Immature natural killer cell (primary cell): Measurements from ENCODE around the gene SUSD1. TPM values are rescaled to one million over a fixed set of nuclear protein-coding genes. Genes with fewer than 3 reads are reported as not detected.
A peak's percentile ranks its signal among the peaks of the same experiment; 100 is the strongest.

Source experiments
- DNase-seq, 3 donors: peaks; one replicate each; pipeline ENCODE4 v3.0.0; 2022; ENCODE audit warnings: mixed read lengths in 1 of 3
- H3K27ac Mint-ChIP-seq, 6 donors: one replicate each; pipeline ENCODE4 v1.8.0; 2020; ENCODE audit warnings: mixed read lengths in 6 of 6, mild to moderate bottlenecking in 5 of 6, inconsistent platforms in 4 of 6, moderate library complexity in 3 of 6
- H3K27me3 Mint-ChIP-seq, 3 donors: one replicate each; pipeline ENCODE4 v1.8.0; 2020 to 2021; ENCODE audit warnings: low read depth in 3 of 3, mild to moderate bottlenecking in 3 of 3, mixed read lengths in 3 of 3, moderate library complexity in 3 of 3, inconsistent platforms in 1 of 3
- H3K36me3 Mint-ChIP-seq, 3 donors: one replicate each; pipeline ENCODE4 v1.8.0; 2020; ENCODE audit warnings: mixed read lengths in 3 of 3, inconsistent platforms in 2 of 3, mild to moderate bottlenecking in 2 of 3
- H3K4me1 Mint-ChIP-seq, 2 donors: one replicate each; pipeline ENCODE4 v1.8.0; 2020; ENCODE audit warnings: inconsistent platforms in 2 of 2, mild to moderate bottlenecking in 2 of 2, mixed read lengths in 2 of 2, moderate library complexity in 1 of 2
- H3K4me3 Mint-ChIP-seq, 5 donors: one replicate each; pipeline ENCODE4 v1.8.0; 2020; ENCODE audit warnings: mild to moderate bottlenecking in 5 of 5, mixed read lengths in 5 of 5, inconsistent platforms in 3 of 5, moderate library complexity in 3 of 5
- H3K9me3 Mint-ChIP-seq, 6 donors: one replicate each; pipeline ENCODE4 v1.8.0; 2020; ENCODE audit warnings: mild to moderate bottlenecking in 6 of 6, mixed read lengths in 6 of 6, inconsistent platforms in 4 of 6, moderate library complexity in 3 of 6
- polyA plus RNA-seq, 3 donors: library from polyadenylated mRNA; unstranded; fragments of 300-500 nt; fragmentation: Illumina TruSeq; gene quantifications; one replicate each; pipeline ENCODE4 v1.2.3, GENCODE V29; 2021

Gene SUSD1
- polyA plus RNA-seq, 3 donors from 2014 or later = 32.3 to 66.8 (median 42.4) TPM

DNA sequence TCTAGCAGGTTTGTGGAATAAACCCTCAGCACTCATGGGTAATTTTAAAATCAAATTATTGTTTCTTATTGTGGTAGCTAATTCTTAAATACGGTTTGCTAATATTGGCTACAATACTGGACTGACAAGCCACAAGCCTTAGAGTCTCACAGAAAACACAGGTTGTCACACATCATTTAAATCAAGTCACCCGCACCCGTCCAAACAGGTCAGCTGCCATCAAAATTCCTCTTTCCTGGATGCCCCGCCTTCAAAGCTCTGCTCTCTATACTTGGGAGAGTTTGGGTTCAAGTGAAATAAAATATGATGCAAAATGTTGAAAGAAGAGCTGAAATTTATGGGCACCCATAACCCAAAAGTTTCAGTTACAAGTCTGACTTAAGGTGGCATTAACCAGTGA, 12.3 kb upstream of the SUSD1 start:
- peaks cover 4 to 9% of the 10 kb centered on the region in 2 donors for H3K4me1 Mint-ChIP-seq
- H3K36me3 Mint-ChIP-seq = peaks cover 0 to 17% (median 12%) of the 10 kb centered on the region in 3 donors
- H3K27ac Mint-ChIP-seq = no peak overlapping the region
- H3K4me3 Mint-ChIP-seq = no peak overlapping the region
- no peak for DNase-seq
- no peaks in the 10 kb centered on the region for H3K9me3 Mint-ChIP-seq
- peaks cover 0 to 3% (median 0%) of the 10 kb centered on the region in 3 donors for H3K27me3 Mint-ChIP-seq

DNA sequence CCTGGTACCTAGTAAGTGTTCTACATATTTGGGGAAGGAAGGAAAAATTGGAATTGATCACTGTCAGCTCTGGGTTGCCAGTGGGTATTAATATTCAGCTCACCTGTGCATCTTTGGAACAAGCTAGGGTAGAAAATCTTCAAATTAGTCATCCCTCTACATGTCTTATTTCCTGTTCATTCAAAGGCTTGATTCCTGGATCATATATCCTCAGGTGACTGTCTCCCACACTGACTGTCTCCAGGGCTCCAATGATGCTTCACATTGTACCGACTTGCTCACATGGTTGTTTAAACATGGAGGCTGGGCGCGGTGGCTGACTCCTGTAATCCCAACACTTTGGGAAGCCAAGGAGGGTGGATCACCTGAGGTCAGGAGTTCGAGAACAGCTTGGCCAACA, 11.6 kb upstream of the SUSD1 start:
- H3K4me3 Mint-ChIP-seq = no peak overlapping the region
- no peak for DNase-seq
- peaks cover 0 to 3% (median 1%) of the 10 kb centered on the region in 3 donors for H3K27me3 Mint-ChIP-seq
- H3K4me1 Mint-ChIP-seq = peaks cover 7 to 16% of the 10 kb centered on the region in 2 donors
- no peaks in the 10 kb centered on the region for H3K9me3 Mint-ChIP-seq
- H3K36me3 Mint-ChIP-seq = peaks cover 0 to 17% (median 12%) of the 10 kb centered on the region in 3 donors
- H3K27ac Mint-ChIP-seq = no peak overlapping the region

DNA sequence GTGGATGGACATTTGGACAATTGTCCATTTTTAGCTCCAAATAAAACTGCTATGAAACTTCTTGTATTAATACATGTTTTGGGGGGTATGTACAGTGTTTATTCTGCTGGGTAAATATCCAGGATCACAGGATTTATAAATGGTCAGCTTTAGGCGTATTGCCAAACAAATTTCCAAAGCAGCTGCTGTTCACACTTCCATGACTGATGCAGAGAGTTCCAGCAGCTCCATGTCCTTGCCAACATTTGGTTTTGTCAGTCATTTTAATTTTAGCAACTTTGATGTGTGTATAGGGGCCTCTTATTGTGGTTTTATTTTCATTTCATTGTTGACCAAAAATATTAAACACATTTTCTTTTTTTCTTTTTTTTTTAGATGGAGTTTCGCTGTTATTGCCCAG, 9.8 kb upstream of the SUSD1 start:
- peaks cover 0 to 9% (median 3%) of the 10 kb centered on the region in 3 donors for H3K36me3 Mint-ChIP-seq
- H3K4me3 Mint-ChIP-seq = no peak overlapping the region
- peaks cover 23 to 33% of the 10 kb centered on the region in 2 donors for H3K4me1 Mint-ChIP-seq
- H3K27me3 Mint-ChIP-seq = peaks cover 4 to 10% (median 7%) of the 10 kb centered on the region in 3 donors
- no peak overlapping the region for H3K27ac Mint-ChIP-seq
- DNase-seq = no peak
- H3K9me3 Mint-ChIP-seq = no peaks in the 10 kb centered on the region

DNA sequence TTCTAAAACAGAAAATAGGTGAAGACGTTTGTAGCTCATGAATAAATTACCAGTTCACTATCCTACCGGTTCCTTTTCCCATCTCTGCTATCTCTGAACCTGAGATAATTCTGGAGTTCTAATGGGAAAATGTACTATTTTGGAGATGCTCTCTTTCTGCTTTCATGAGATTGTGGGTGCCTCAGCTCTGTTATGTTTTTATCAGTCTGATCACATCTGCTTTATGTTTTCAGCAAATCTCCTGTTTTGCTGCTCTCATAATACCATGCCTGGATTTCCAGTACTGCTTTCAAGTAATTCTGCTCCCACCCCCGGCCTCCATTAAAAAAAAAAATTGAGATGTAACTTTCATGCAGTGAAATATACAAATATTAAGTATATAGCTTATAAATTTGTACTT, 9.1 kb upstream of the SUSD1 start:
- Mint-ChIP-seq H3K27ac (no peak overlapping the region), H3K4me1 (peaks cover 28 to 40% of the 10 kb centered on the region in 2 donors), H3K27me3 (peaks cover 4 to 10% (median 7%) of the 10 kb centered on the region in 3 donors), H3K4me3 (no peak overlapping the region), H3K36me3 (peaks cover 0 to 9% (median 3%) of the 10 kb centered on the region in 3 donors), H3K9me3 (no peaks in the 10 kb centered on the region)
- DNase-seq = no peak

DNA sequence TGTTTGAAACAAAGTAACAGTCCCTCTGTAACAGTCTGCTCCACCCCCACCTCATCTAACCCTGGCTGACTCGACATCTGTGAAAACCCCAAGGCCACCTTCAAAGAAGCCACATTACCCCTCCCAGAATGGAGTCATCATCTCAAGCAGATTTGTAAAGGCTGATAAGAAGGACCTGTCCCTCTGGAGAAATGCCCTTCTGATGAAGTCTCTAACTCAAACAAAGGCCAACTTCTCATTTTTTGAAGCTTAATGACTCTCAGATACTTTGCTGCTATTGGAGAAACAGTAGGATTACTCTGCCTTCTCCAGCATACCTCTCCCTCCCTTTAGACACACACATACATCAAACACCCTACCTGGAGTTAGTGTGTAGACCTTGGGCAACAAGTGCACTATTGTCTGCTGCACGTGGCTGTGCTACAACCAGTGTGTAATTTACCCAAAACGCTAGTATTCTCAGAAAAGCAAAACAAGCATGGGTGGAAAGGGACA, 5.3 kb upstream of the SUSD1 start:
- Mint-ChIP-seq H3K4me3 (peak overlapping the region; percentile 72 to 84 (median 76)), H3K4me1 (peaks cover 61 to 75% of the 10 kb centered on the region in 2 donors), H3K27ac (peak overlapping the region; percentile 71 to 95 (median 92)), H3K9me3 (no peaks in the 10 kb centered on the region), H3K36me3 (peaks cover 0 to 5% (median 0%) of the 10 kb centered on the region in 3 donors), H3K27me3 (peaks cover 2 to 11% (median 7%) of the 10 kb centered on the region in 3 donors)
- DNase-seq = peak; percentile 66 to 70 (median 69)

DNA sequence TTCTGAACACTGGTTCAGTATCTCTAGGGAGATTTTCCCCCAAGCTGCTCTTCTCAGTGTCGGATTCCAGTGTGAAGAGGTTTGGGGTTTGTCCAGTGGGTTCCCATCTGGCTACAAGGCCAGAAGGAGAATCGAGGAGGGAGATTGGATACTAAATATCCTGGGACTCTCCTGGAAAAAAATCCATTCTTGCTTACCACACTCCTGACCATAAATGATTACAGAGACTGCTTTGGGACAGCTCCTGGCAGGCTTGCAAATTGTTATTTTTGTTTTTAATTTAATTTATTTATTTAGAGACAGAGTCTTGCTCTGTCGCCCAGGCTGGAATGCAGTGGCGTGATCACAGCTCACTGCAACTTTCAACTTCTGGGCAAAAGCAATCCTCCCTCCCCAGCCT, 4.7 kb upstream of the SUSD1 start:
- Mint-ChIP-seq H3K27ac (peak overlapping the region in 5 of 6 donors; percentile 46 to 80 (median 65)), H3K4me3 (peak overlapping the region in 4 of 5 donors; percentile 17 to 84 (median 64)), H3K9me3 (no peaks in the 10 kb centered on the region), H3K4me1 (peaks cover 64 to 79% of the 10 kb centered on the region in 2 donors), H3K36me3 (peaks cover 0 to 5% (median 0%) of the 10 kb centered on the region in 3 donors), H3K27me3 (peaks cover 2 to 13% (median 7%) of the 10 kb centered on the region in 3 donors)
- no peak for DNase-seq

DNA sequence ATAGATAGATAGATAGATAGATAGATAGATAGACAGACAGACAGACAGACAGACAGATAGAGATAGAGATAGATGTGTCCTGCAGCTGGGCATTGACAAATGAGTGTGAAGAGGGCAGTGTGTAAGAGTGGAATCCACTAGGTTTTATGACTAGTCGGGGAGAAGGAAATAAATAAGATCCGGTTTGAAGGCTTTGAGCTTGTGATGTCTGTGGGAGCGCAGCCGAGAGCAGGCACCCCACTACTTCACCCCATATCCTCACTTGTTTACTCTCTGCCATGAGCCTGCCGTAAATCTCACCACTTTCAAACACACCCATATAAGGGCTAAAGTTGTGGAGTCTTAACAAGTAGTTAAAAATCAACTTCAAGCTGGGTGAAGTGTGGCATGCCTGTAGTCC, 1.4 kb upstream of the SUSD1 start:
- peak overlapping the region; percentile 60 to 90 (median 84) for H3K4me3 Mint-ChIP-seq
- H3K27me3 Mint-ChIP-seq = peaks cover 4 to 20% (median 16%) of the 10 kb centered on the region in 3 donors
- peak; percentile 30 to 62 (median 40) for DNase-seq
- peaks cover 6 to 17% (median 15%) of the 10 kb centered on the region in 3 donors for H3K36me3 Mint-ChIP-seq
- H3K9me3 Mint-ChIP-seq = no peaks in the 10 kb centered on the region
- peaks cover 86 to 95% of the 10 kb centered on the region in 2 donors for H3K4me1 Mint-ChIP-seq
- peak overlapping the region; percentile 83 to 92 (median 90) for H3K27ac Mint-ChIP-seq

- H3K4me3 Mint-ChIP-seq = peak overlapping the region; percentile 83 to 90 (median 86)
- peaks cover 6 to 22% (median 19%) of the 10 kb centered on the region in 3 donors for H3K36me3 Mint-ChIP-seq
- peak overlapping the region; percentile 83 to 92 (median 90) for H3K27ac Mint-ChIP-seq
- peaks cover 4 to 17% (median 12%) of the 10 kb centered on the region in 3 donors for H3K27me3 Mint-ChIP-seq
- H3K9me3 Mint-ChIP-seq = no peaks in the 10 kb centered on the region
- no peak for DNase-seq
- peaks cover 86 to 95% of the 10 kb centered on the region in 2 donors for H3K4me1 Mint-ChIP-seq
Observed at GRCh38 chr9:112175796-112176315, 759 bp upstream of the SUSD1 start.

DNA sequence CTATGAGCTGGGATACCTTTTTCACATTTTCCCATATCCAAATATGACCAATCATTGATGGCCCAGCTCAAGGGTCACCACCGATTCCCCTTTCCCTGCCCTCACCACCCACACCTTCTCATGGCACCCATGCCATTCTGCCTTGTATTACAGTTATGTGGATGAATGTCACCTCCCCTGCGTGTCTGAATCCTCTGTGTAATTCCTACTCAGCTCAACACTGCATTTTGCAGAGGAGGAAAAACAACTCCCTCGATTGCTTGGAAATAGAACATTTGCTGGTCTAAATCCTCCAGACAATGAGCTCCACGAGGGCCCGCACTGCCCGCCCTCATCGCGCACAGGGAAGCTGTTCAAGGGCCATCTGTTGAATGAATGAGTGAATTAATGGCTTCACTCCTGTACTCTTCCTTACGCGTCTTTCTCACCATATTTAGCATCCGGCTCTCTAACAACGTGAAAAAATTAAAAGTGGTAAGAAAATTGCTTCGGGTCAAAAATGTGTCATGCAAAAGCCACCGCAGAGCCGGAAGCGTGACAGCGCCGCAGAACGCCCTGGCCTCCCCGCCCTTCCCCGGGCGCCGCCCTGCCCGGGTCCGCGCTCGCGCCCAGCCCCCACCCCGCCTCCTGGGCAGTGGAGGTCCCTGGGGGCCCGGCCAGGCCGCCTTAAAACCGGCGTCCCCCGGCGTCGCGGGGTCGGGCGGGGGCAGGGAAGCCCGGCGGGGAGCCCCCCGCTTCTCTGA, 704 bp downstream of the SUSD1 start:
- peak; percentile 89 to 90 (median 90) for DNase-seq
- peaks cover 6 to 25% (median 22%) of the 10 kb centered on the region in 3 donors for H3K36me3 Mint-ChIP-seq
- H3K9me3 Mint-ChIP-seq = no peaks in the 10 kb centered on the region
- peaks cover 2 to 15% (median 9%) of the 10 kb centered on the region in 3 donors for H3K27me3 Mint-ChIP-seq
- peaks cover 88 to 95% of the 10 kb centered on the region in 2 donors for H3K4me1 Mint-ChIP-seq
- H3K4me3 Mint-ChIP-seq = peak overlapping the region; percentile 89 to 99 (median 94)
- peak overlapping the region; percentile 94 to 98 (median 97) for H3K27ac Mint-ChIP-seq

- peaks cover 2 to 15% (median 9%) of the 10 kb centered on the region in 3 donors for H3K27me3 Mint-ChIP-seq
- H3K9me3 Mint-ChIP-seq = no peaks in the 10 kb centered on the region
- peak overlapping the region; percentile 94 to 98 (median 97) for H3K27ac Mint-ChIP-seq
- H3K36me3 Mint-ChIP-seq = peaks cover 6 to 25% (median 22%) of the 10 kb centered on the region in 3 donors
- H3K4me1 Mint-ChIP-seq = peaks cover 93 to 98% of the 10 kb centered on the region in 2 donors
- no peak for DNase-seq
- peak overlapping the region; percentile 89 to 99 (median 94) for H3K4me3 Mint-ChIP-seq
Observed at GRCh38 chr9:112173489-112174221, 1.4 kb downstream of the SUSD1 start.

DNA sequence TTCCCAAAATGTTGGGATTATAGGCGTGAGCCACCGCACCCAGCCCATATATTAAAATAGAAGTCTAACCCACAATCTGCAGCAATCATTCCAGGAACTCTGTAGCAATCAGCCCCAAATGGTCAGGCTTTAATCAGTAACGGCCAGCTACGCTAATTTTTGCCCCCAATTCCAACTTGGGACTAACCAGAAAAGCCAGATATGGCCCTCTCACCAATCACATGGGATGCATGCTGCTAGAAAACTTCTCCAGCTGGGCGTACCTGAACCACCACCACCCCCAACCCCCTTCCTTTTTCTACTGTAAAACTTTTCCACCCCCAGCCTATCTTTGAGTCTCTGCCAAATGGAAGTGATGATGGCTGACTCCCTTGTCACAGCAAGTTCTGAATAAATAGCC, 4.1 kb downstream of the SUSD1 start:
- Mint-ChIP-seq H3K27ac (peak overlapping the region in 2 of 6 donors; percentile 46 to 97), H3K4me3 (peak overlapping the region in 3 of 5 donors; percentile 21 to 51 (median 30)), H3K4me1 (peaks cover 94 to 98% of the 10 kb centered on the region in 2 donors), H3K36me3 (peaks cover 6 to 25% (median 22%) of the 10 kb centered on the region in 3 donors), H3K9me3 (no peaks in the 10 kb centered on the region), H3K27me3 (peaks cover 2 to 15% (median 9%) of the 10 kb centered on the region in 3 donors)
- DNase-seq = no peak

DNA sequence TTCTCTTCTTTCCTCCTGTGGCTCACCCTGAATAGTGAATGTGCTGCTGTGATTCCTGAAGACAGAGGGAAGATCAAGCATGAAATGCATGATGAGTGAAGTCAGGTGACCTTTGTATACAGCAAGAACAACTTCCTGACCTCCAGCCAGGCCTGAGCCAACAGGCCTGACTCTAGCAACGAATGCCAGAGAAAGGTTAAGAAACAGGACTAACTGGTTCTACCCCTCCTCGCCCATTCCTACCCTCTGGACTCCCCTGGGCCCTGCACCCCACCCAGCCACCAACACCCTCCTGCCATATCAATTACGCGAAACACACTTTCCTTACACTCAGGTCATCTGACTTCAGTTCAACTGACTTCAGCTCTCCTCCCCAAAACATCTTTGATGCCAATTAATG, 4.9 kb downstream of the SUSD1 start:
- Mint-ChIP-seq H3K4me1 (peaks cover 93 to 97% of the 10 kb centered on the region in 2 donors), H3K27ac (peak overlapping the region; percentile 24 to 88 (median 44)), H3K27me3 (peaks cover 2 to 12% (median 9%) of the 10 kb centered on the region in 3 donors), H3K9me3 (no peaks in the 10 kb centered on the region), H3K4me3 (peak overlapping the region in 3 of 5 donors; percentile 8 to 45 (median 26)), H3K36me3 (peaks cover 6 to 25% (median 22%) of the 10 kb centered on the region in 3 donors)
- no peak for DNase-seq

GRCh38 chr9:112169368-112169767, 5.7 kb downstream of the SUSD1 start:
- no peak for DNase-seq
- H3K4me3 Mint-ChIP-seq = peak overlapping the region; percentile 15 to 57 (median 26)
- H3K36me3 Mint-ChIP-seq = peaks cover 6 to 24% (median 20%) of the 10 kb centered on the region in 3 donors
- H3K27ac Mint-ChIP-seq = peak overlapping the region in 5 of 6 donors; percentile 48 to 87 (median 60)
- no peaks in the 10 kb centered on the region for H3K9me3 Mint-ChIP-seq
- H3K27me3 Mint-ChIP-seq = peaks cover under 1 to 9% (median 6%) of the 10 kb centered on the region in 3 donors
- peaks cover 91% of the 10 kb centered on the region in 2 donors for H3K4me1 Mint-ChIP-seq
